ENCODE measurements around the gene LARGE2. TPM values are rescaled to one million over a fixed set of nuclear protein-coding genes. Genes with fewer than 3 reads are reported as not detected.

The LARGE2 gene
- total RNA-seq, 1 donor from 2014 or later, result 6.6 TPM

DNA sequence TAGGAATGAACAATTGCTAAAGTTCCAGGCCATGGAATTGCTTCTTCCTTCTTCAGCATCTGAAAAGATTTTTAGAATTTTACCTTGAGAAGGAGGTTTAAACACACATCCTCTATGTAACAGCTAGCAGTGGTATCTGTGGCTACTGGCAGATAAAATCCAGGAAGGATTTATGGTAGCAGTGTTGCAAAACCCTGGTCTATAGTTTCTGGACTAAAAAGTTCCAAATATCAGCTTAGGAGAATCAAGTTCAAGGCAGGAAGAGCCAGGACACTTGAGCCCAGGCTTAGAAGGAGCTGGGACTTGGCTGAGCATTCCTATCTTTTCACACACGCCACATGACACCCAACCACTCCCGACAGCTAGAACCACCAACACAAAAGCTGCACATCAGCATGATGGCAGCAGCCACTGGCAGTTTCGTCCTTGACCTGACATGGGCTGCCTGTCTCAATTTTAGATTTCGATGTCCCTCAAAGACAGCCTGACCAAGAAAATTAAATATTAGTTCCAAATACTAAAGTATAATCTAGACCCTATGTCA lies 14.1 kb downstream of the LARGE2 start:
- H3K27me3 ChIP-seq, result no peaks in the 10 kb centered on the region
- H3K36me3 ChIP-seq, result peaks cover 0 to 46% of the 10 kb centered on the region in 2 donors
- no peak overlapping the region for H3K27ac ChIP-seq
- H3K9me3 ChIP-seq, result no peaks in the 10 kb centered on the region
- DNase-seq (ENCODE audit: extremely low spot score in 2 of 2), result no peak
- intact Hi-C loops (cut with DNase I), result no loop called here
- peaks cover 8% of the 10 kb centered on the region for H3K4me1 ChIP-seq
- TF ChIP-seq POLR2AphosphoS5 (IDR thresholded peaks at IDR 0.05; ENCODE audit: insufficient read depth in 1 of 2, low read depth in 1 of 2) (no peak), CTCF (IDR thresholded peaks at IDR 0.05) (no peak), POLR2A (IDR thresholded peaks at IDR 0.05) (no peak)
- H3K4me3 ChIP-seq, result no peak overlapping the region

DNA sequence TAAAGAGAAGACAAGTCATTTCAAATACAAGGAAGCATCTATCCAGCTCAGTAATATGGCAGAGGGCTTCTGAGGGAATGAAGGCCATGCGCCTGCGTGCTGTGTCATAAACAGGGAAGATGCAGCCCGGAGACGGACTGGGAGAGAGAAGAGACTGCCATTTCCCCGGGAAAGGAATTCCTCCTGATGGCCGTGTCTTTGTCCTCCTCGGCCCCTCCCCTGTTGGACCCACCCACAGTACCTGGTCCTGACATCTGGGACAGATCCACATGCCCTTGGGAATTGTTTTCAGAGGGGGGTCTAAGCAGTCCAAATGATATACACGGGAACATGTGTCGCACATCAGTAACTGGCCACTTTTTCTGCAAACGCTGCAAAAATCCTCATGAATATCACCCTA lies 15.5 kb downstream of the LARGE2 start:
- Histone ChIP-seq H3K36me3 (peaks cover 0 to 45% of the 10 kb centered on the region in 2 donors), H3K27me3 (no peaks in the 10 kb centered on the region), H3K27ac (no peak overlapping the region), H3K9me3 (no peaks in the 10 kb centered on the region), H3K4me3 (no peak overlapping the region), H3K4me1 (no peaks in the 10 kb centered on the region)
- intact Hi-C loops (cut with DNase I), result no loop called here
- DNase-seq (ENCODE audit: extremely low spot score in 2 of 2), result no peak
- no peak for TF ChIP-seq POLR2A (IDR thresholded peaks at IDR 0.05)
- TF ChIP-seq CTCF (IDR thresholded peaks at IDR 0.05), result no peak

- Histone ChIP-seq H3K4me3 (no peak overlapping the region), H3K27me3 (no peaks in the 10 kb centered on the region), H3K36me3 (peaks cover 0 to 37% of the 10 kb centered on the region in 2 donors), H3K4me1 (no peaks in the 10 kb centered on the region), H3K9me3 (no peaks in the 10 kb centered on the region), H3K27ac (no peak overlapping the region)
- no peak for DNase-seq (ENCODE audit: extremely low spot score in 2 of 2)
- intact Hi-C loops (cut with DNase I), result no loop called here
- TF ChIP-seq POLR2AphosphoS5 (IDR thresholded peaks at IDR 0.05; ENCODE audit: insufficient read depth in 1 of 2, low read depth in 1 of 2) (no peak), CTCF (IDR thresholded peaks at IDR 0.05) (no peak), POLR2A (IDR thresholded peaks at IDR 0.05) (no peak)
Observed at GRCh38 chr11:45939836-45940235, 17.4 kb downstream of the LARGE2 start.

- no peak for DNase-seq (ENCODE audit: extremely low spot score in 2 of 2)
- Histone ChIP-seq H3K27me3 (no peaks in the 10 kb centered on the region), H3K9me3 (no peaks in the 10 kb centered on the region), H3K4me3 (no peak overlapping the region), H3K4me1 (no peaks in the 10 kb centered on the region), H3K36me3 (peaks cover 0 to 39% of the 10 kb centered on the region in 2 donors), H3K27ac (no peak overlapping the region)
- no peak for TF ChIP-seq POLR2A (IDR thresholded peaks at IDR 0.05)
- no peak for TF ChIP-seq CTCF (IDR thresholded peaks at IDR 0.05)
- TF ChIP-seq POLR2AphosphoS5 (IDR thresholded peaks at IDR 0.05; ENCODE audit: insufficient read depth in 1 of 2, low read depth in 1 of 2), result no peak
- intact Hi-C loops (cut with DNase I), result no loop called here
Observed at GRCh38 chr11:45941285-45941684, 18.8 kb downstream of the LARGE2 start.

DNA sequence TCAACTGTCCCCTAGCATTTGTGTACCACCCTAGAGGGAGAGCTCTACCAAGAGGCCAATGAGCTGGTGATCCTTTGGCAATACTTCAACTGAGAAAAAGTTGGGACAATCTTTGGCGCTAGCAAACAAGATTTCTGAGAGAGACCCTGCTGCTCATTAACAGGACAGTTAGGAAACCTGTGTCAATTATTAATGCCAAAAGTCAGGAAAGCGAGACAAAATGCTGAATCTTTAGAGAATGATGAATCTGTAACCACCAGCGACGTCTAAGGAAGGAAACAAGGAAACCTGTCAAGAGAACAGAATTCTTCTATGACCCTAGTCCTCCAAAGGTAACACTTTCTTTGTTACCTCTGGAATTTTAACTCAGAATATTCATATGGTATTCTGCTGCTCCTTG lies 19.9 kb downstream of the LARGE2 start:
- TF ChIP-seq CTCF (IDR thresholded peaks at IDR 0.05) (no peak), POLR2A (IDR thresholded peaks at IDR 0.05) (no peak), POLR2AphosphoS5 (IDR thresholded peaks at IDR 0.05; ENCODE audit: insufficient read depth in 1 of 2, low read depth in 1 of 2) (no peak)

More for the DNA sequence above, 19.9 kb downstream of the LARGE2 start:
- DNase-seq (ENCODE audit: extremely low spot score in 2 of 2), result no peak
- H3K4me1 ChIP-seq, result no peaks in the 10 kb centered on the region
- no peak overlapping the region for H3K27ac ChIP-seq
- H3K4me3 ChIP-seq, result no peak overlapping the region
- no peaks in the 10 kb centered on the region for H3K27me3 ChIP-seq
- intact Hi-C loops (cut with DNase I), result no loop called here
- H3K9me3 ChIP-seq, result no peaks in the 10 kb centered on the region
- peaks cover 0 to 45% of the 10 kb centered on the region in 2 donors for H3K36me3 ChIP-seq

Measured in vagina (tissue), 2 donors.